Astrocyte of the spinal cord (primary cell): ENCODE results near the gene AFAP1L1.

Source experiments
- DNase-seq: peaks from one replicate; pipeline ENCODE4 v3.0.0; 2011; ENCODE audit warnings: low read depth, low spot score
- H3K4me3 ChIP-seq: 2 replicates; pipeline ENCODE4 v1.5.1; 2011; ENCODE audit warnings: low read depth, mild to moderate bottlenecking, low read length, moderate library complexity
- in situ Hi-C: cut with HindIII; loops from 2 replicates; pipeline ENCODE4 v1.10.0; 2017; ENCODE audit warnings: low sequenced_read_pairs
- TF ChIP-seq, protein P1 (sequence below): IDR thresholded peaks from 2 replicates; pipeline ENCODE4 v1.5.1; 2012; ENCODE audit warnings: low read depth, mild to moderate bottlenecking, low read length, inconsistent platforms

AFAP1L1 gene

DNA sequence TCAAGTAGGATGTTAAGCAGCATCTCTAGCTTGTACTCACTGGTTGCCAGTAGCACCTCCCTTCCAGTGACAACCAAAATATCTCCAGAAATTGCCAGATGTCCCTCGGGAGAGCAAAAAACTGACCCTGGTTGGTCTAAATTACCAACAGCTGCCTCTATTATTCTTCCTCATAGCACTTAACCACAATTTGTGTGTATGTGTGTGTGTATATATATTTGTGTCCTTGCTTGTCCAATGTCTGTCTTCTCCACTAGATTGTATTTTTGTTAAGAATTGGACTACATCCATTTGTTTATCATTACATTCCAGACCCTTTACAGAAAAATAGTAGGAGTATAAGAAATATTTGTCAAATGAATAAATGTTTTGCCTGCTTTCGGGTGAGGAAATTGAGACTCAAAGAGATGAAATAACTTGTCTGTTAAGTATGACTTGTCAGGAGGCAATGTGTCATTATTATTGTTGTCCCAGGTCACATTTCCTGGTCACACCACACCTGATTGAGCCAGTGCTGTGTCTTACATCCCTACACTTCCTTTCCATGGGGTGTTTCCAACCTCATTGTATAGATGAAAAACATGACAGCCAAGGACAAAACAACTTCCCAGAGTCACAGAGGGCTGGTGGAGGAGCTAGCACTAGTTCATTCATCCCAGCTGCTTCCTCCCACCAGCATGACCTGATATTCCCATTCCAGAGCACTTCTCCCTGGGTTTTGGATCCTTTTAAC is 62.2 kb downstream of the AFAP1L1 start:
- DNase-seq = no peak
- TF ChIP-seq, protein P1, sequence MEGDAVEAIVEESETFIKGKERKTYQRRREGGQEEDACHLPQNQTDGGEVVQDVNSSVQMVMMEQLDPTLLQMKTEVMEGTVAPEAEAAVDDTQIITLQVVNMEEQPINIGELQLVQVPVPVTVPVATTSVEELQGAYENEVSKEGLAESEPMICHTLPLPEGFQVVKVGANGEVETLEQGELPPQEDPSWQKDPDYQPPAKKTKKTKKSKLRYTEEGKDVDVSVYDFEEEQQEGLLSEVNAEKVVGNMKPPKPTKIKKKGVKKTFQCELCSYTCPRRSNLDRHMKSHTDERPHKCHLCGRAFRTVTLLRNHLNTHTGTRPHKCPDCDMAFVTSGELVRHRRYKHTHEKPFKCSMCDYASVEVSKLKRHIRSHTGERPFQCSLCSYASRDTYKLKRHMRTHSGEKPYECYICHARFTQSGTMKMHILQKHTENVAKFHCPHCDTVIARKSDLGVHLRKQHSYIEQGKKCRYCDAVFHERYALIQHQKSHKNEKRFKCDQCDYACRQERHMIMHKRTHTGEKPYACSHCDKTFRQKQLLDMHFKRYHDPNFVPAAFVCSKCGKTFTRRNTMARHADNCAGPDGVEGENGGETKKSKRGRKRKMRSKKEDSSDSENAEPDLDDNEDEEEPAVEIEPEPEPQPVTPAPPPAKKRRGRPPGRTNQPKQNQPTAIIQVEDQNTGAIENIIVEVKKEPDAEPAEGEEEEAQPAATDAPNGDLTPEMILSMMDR = no peak
- no peak overlapping the region for H3K4me3 ChIP-seq
- in situ Hi-C loops = no loop called here

- no peak for DNase-seq
- H3K4me3 ChIP-seq = no peak overlapping the region
- in situ Hi-C loops = no loop called here
- TF ChIP-seq, protein P1 = no peak
Observed at GRCh38 chr5:149337736-149338135, 66.1 kb downstream of the AFAP1L1 start.

- no peak for DNase-seq
- TF ChIP-seq, protein P1 = no peak
- H3K4me3 ChIP-seq = no peak overlapping the region
- in situ Hi-C loops = no loop called here
Observed at GRCh38 chr5:149338364-149338763, 66.7 kb downstream of the AFAP1L1 start.

- TF ChIP-seq, protein P1 = no peak
- in situ Hi-C loops = no loop called here
- DNase-seq = no peak
- no peak overlapping the region for H3K4me3 ChIP-seq
Observed at GRCh38 chr5:149340920-149341319, 69.3 kb downstream of the AFAP1L1 start.

DNA sequence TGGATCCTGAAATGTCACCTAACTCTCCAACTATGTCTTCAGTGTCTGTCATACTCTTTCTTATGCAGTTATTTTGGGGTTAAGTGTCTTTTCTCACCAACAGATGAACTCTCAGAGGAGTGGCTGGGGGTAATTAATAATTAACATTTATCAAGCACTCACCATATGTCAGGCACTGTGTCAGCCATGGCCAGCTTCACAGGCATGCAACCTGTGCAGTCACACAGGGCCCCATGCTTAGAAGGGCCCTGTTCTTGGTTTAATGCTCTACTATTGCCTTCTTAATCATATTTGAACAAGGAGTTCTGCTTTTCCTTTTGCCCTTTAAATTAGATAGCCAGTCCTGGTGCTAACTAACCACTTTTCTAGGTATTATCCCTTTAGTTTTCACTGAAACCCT is 70.2 kb downstream of the AFAP1L1 start:
- DNase-seq = no peak
- in situ Hi-C loops = no loop called here
- TF ChIP-seq, protein P1 = no peak
- H3K4me3 ChIP-seq = no peak overlapping the region

DNA sequence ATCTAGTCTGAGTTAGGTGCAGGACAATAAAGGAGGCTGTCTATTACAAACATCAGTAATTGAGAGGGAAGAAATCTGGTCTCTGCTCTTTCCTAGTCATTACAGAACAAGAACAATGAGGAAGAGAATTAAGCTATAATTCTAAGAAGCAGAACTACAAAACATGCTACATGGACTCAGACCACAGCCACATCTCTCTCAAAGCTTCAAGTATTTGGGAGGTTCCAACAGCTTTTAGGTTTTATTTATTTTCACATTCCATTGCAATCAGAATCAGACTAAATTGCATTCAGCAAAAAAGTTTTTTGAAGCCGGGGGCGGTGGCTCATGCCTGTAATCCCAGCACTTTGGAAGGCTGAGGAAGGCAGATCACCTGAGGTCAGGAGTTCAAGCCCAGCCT is 72.5 kb downstream of the AFAP1L1 start:
- H3K4me3 ChIP-seq = no peak overlapping the region
- TF ChIP-seq, protein P1 = no peak
- in situ Hi-C loops = no loop called here
- no peak for DNase-seq
